ENCODE results near the gene PITRM1. TPM values are rescaled to one million over a fixed set of nuclear protein-coding genes. Genes with fewer than 3 reads are reported as not detected.

Gene PITRM1
- polyA plus RNA-seq, 1 donor (not counting 4 experiments of a cell fraction or from before 2014, with no cell fraction given) = 47.2 TPM

DNA sequence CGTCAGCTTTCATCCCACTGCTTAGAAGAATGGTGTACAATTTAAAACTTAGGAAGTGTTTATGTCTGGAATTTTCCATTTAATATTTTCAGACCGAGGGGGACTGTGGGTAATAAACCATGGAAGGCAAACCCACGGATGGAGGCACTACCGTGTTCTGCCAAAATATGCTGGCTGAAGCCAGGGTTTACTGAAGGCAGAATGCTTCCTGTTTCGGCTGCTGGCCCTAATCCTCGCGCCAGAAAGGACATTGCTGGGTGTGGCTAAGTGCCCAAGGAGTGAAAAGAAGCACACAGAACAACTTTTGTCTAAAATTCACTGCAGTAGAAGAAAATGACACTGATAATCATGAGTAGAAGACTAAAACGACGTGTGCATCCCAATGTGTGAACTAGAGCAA is 32.3 kb downstream of the PITRM1 start:
- no peaks in the 10 kb centered on the region for H3K9me1 ChIP-seq (ENCODE audit: control insufficient read depth, extremely low read depth, insufficient read depth, low read length)
- H3K27me3 ChIP-seq (ENCODE audit: control insufficient read depth, extremely low read depth, insufficient read depth, low read length) = no peaks in the 10 kb centered on the region
- H3K9ac ChIP-seq (ENCODE audit: control insufficient read depth, extremely low read depth, insufficient read depth, low read length) = no peak overlapping the region
- no peak for TF ChIP-seq EZH2 (IDR thresholded peaks at IDR 0.05; ENCODE audit: low read length)
- TF ChIP-seq, protein P1, sequence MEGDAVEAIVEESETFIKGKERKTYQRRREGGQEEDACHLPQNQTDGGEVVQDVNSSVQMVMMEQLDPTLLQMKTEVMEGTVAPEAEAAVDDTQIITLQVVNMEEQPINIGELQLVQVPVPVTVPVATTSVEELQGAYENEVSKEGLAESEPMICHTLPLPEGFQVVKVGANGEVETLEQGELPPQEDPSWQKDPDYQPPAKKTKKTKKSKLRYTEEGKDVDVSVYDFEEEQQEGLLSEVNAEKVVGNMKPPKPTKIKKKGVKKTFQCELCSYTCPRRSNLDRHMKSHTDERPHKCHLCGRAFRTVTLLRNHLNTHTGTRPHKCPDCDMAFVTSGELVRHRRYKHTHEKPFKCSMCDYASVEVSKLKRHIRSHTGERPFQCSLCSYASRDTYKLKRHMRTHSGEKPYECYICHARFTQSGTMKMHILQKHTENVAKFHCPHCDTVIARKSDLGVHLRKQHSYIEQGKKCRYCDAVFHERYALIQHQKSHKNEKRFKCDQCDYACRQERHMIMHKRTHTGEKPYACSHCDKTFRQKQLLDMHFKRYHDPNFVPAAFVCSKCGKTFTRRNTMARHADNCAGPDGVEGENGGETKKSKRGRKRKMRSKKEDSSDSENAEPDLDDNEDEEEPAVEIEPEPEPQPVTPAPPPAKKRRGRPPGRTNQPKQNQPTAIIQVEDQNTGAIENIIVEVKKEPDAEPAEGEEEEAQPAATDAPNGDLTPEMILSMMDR (optimal IDR thresholded peaks at IDR 0.05 in 1 of 3, IDR thresholded peaks at IDR 0.05 in 1 of 3, conservative IDR thresholded peaks at IDR 0.05 in 1 of 3; ENCODE audit: extremely low read depth in 1 of 3, insufficient read depth in 2 of 3, low read length in 3 of 3) = no peak
- H3K4me3 ChIP-seq (ENCODE audit: control insufficient read depth in 2 of 3, extremely low read depth in 1 of 3, insufficient read depth in 2 of 3, low read depth in 1 of 3, low read length in 3 of 3) = no peak overlapping the region
- H3K27ac ChIP-seq (ENCODE audit: control insufficient read depth, insufficient read depth, low read length) = no peak overlapping the region
- FAIRE-seq = no peak
- no peaks in the 10 kb centered on the region for H3K79me2 ChIP-seq (ENCODE audit: control insufficient read depth, insufficient read depth, low read length)
- H3K9me3 ChIP-seq (ENCODE audit: control insufficient read depth, low read depth, low read length) = no peaks in the 10 kb centered on the region
- dilution Hi-C loops (cut with MboI; ENCODE audit: extremely low pct_ligation_motif_present, low sequenced_read_pairs) = no loop called here
- no peak overlapping the region for H3K4me2 ChIP-seq (ENCODE audit: control insufficient read depth, extremely low read depth, insufficient read depth, low read depth, low read length)
- no peak for DNase-seq (ENCODE audit: low read depth, low spot score)
- H4K20me1 ChIP-seq (ENCODE audit: control insufficient read depth, extremely low read depth, insufficient read depth, low read length) = no peaks in the 10 kb centered on the region
- peaks cover 53 to 63% of the 10 kb centered on the region in 2 experiments for H3K36me3 ChIP-seq (ENCODE audit: control insufficient read depth in 2 of 2, extremely low read depth in 1 of 2, insufficient read depth in 2 of 2, low read length in 2 of 2)
- H3K4me1 ChIP-seq (ENCODE audit: control insufficient read depth, extremely low read depth, insufficient read depth, low read length) = no peaks in the 10 kb centered on the region
- H2AFZ ChIP-seq (ENCODE audit: control insufficient read depth, low read length) = no peak overlapping the region

DNA sequence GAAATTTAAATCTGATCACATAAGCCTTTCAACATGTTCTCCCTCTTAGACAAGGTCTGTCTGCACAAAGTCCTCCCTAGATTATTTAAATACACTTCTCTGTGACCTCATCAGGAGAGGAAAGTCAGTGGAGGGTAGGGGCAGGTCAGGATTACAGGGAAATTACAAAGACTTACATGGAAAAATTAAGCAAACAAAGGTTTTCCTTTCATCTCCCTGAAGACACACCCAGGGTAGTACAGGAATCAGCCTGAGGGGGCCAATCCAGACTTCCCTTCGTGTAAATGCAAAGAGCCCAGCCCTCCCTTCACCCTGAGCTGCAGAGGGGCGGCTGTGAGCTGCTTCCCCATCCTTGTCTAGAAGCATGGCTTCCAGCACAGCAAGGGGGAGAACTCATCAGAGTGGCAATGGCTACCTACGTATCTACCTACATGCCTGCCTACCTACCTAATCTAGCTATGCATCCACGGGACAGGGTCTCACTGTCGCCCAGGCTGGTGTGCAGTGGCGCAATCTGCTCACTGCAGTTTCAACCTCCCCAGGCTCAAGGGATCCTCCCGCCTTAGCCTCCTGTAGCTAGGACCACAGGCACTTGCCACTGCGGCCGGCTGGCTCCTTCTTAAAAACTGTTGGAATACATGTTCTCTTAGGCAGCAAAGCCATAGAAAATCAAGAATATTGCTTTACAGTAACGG is 33.2 kb downstream of the PITRM1 start:
- Histone ChIP-seq H3K36me3 (ENCODE audit: control insufficient read depth in 2 of 2, extremely low read depth in 1 of 2, insufficient read depth in 2 of 2, low read length in 2 of 2) (peaks cover 57 to 60% of the 10 kb centered on the region in 2 experiments), H3K9ac (ENCODE audit: control insufficient read depth, extremely low read depth, insufficient read depth, low read length) (no peak overlapping the region), H2AFZ (ENCODE audit: control insufficient read depth, low read length) (no peak overlapping the region), H3K4me3 (ENCODE audit: control insufficient read depth in 2 of 3, extremely low read depth in 1 of 3, insufficient read depth in 2 of 3, low read depth in 1 of 3, low read length in 3 of 3) (no peak overlapping the region), H3K9me1 (ENCODE audit: control insufficient read depth, extremely low read depth, insufficient read depth, low read length) (no peaks in the 10 kb centered on the region), H3K9me3 (ENCODE audit: control insufficient read depth, low read depth, low read length) (no peaks in the 10 kb centered on the region), H3K27me3 (ENCODE audit: control insufficient read depth, extremely low read depth, insufficient read depth, low read length) (no peaks in the 10 kb centered on the region), H3K79me2 (ENCODE audit: control insufficient read depth, insufficient read depth, low read length) (no peaks in the 10 kb centered on the region), H4K20me1 (ENCODE audit: control insufficient read depth, extremely low read depth, insufficient read depth, low read length) (no peaks in the 10 kb centered on the region), H3K27ac (ENCODE audit: control insufficient read depth, insufficient read depth, low read length) (no peak overlapping the region), H3K4me1 (ENCODE audit: control insufficient read depth, extremely low read depth, insufficient read depth, low read length) (no peaks in the 10 kb centered on the region), H3K4me2 (ENCODE audit: control insufficient read depth, extremely low read depth, insufficient read depth, low read depth, low read length) (no peak overlapping the region)
- DNase-seq (ENCODE audit: low read depth, low spot score) = no peak
- no peak for TF ChIP-seq EZH2 (IDR thresholded peaks at IDR 0.05; ENCODE audit: low read length)
- TF ChIP-seq, protein P1 (optimal IDR thresholded peaks at IDR 0.05 in 1 of 3, IDR thresholded peaks at IDR 0.05 in 1 of 3, conservative IDR thresholded peaks at IDR 0.05 in 1 of 3; ENCODE audit: extremely low read depth in 1 of 3, insufficient read depth in 2 of 3, low read length in 3 of 3) = no peak
- no peak for FAIRE-seq
- dilution Hi-C loops (cut with MboI; ENCODE audit: extremely low pct_ligation_motif_present, low sequenced_read_pairs) = no loop called here

Measured in keratinocyte (primary cell).